Activated B cell treated with CpG ODN at 0.5 μM for 24 hours (primary cell): ENCODE data around the gene ZCCHC13. TPM values are rescaled to one million over a fixed set of nuclear protein-coding genes. Genes with fewer than 3 reads are reported as not detected.

ENCODE experiments used
- ATAC-seq: fragments of 200-7000 bp; cut with Tn5 transposase; one replicate; pipeline ENCODE4 v1.10.0; 2021; ENCODE audit warnings: low read depth, mild to moderate bottlenecking, moderate library complexity
- CTCF ChIA-PET: fragments of 350-600 bp; sonication (Branson Sonifier 250); formaldehyde crosslinking; loops from one replicate; lab custom pipeline; 2021; ENCODE audit warnings: antibody characterized with exemption; lab: Charles Lee
- POLR2A ChIA-PET: fragments of 350-600 bp; sonication (Branson Sonifier 250); formaldehyde crosslinking; loops from one replicate; lab custom pipeline; 2021; ENCODE audit warnings: antibody characterized with exemption; lab: Charles Lee
- DNase-seq: peaks from one replicate; pipeline ENCODE4 v3.0.0; 2022
- H3K27ac Mint-ChIP-seq: one replicate; pipeline ENCODE4 v1.8.0; 2020; ENCODE audit warnings: mixed read lengths
- H3K27me3 Mint-ChIP-seq: one replicate; pipeline ENCODE4 v1.8.0; 2021; ENCODE audit warnings: mixed read lengths
- H3K36me3 Mint-ChIP-seq: one replicate; pipeline ENCODE4 v1.8.0; 2021; ENCODE audit warnings: low read depth, mixed read lengths
- H3K4me1 Mint-ChIP-seq: one replicate; pipeline ENCODE4 v1.8.0; 2021; ENCODE audit warnings: mixed read lengths
- H3K4me3 Mint-ChIP-seq: one replicate; pipeline ENCODE4 v1.8.0; 2020; ENCODE audit warnings: mild to moderate bottlenecking, mixed read lengths
- H3K9me3 Mint-ChIP-seq: one replicate; pipeline ENCODE4 v1.8.0; 2020; ENCODE audit warnings: mixed read lengths
- intact Hi-C: fragments of 100-400 bp; cut with micrococcal nuclease; formaldehyde crosslinking; loops from one replicate; pipeline ENCODE4 v1.15.1; 2024
- total RNA-seq: library from RNA; stranded (reverse); gene quantifications from 2 replicates; pipeline ENCODE4 v1.2.3, GENCODE V29; 2022
- TF ChIP-seq, protein P1 (sequence below): fragments of 200-600 bp; IDR thresholded peaks from one replicate; pipeline ENCODE4 v1.8.0; 2022; ENCODE audit warnings: antibody characterized with exemption, mild to moderate bottlenecking

Gene ZCCHC13
- total RNA-seq, 1 donor from 2014 or later, result not detected

DNA sequence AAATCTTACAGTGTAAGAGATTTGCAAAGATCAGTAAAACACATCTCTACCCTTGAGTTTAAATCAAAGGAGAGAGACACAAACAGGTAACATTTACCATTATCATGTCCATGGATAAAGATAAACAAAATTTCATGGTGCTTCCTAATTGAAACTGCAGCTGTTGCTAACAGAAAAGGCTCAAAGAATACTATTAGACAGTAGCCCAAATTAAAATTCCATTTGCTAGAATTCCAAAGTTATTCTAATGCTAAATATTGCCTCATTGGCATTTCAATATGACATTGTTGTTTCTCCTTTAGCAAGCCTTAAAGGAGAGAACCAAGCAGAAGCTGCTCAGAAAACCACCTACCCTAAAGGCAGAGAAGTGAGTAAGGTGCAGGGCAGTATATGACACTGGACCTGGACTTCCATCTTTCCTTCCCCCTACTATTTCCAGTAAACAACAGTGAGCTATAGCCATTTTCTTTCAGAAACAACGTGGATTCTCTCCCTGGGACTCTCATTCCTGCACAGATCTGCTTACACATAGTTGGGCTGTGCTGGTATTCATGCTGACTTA lies 19.5 kb upstream of the ZCCHC13 start:
- ATAC-seq, result no peak
- intact Hi-C loops, result no loop called here
- H3K36me3 Mint-ChIP-seq, result peaks cover 36% of the 10 kb centered on the region
- H3K27ac Mint-ChIP-seq, result no peak overlapping the region
- no peaks in the 10 kb centered on the region for H3K9me3 Mint-ChIP-seq
- TF ChIP-seq, protein P1, sequence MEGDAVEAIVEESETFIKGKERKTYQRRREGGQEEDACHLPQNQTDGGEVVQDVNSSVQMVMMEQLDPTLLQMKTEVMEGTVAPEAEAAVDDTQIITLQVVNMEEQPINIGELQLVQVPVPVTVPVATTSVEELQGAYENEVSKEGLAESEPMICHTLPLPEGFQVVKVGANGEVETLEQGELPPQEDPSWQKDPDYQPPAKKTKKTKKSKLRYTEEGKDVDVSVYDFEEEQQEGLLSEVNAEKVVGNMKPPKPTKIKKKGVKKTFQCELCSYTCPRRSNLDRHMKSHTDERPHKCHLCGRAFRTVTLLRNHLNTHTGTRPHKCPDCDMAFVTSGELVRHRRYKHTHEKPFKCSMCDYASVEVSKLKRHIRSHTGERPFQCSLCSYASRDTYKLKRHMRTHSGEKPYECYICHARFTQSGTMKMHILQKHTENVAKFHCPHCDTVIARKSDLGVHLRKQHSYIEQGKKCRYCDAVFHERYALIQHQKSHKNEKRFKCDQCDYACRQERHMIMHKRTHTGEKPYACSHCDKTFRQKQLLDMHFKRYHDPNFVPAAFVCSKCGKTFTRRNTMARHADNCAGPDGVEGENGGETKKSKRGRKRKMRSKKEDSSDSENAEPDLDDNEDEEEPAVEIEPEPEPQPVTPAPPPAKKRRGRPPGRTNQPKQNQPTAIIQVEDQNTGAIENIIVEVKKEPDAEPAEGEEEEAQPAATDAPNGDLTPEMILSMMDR, result no peak
- POLR2A ChIA-PET, result no interaction called here
- H3K27me3 Mint-ChIP-seq, result no peaks in the 10 kb centered on the region
- DNase-seq, result no peak
- CTCF ChIA-PET, result no interaction called here
- H3K4me1 Mint-ChIP-seq, result peaks cover 26% of the 10 kb centered on the region
- H3K4me3 Mint-ChIP-seq, result no peak overlapping the region

DNA sequence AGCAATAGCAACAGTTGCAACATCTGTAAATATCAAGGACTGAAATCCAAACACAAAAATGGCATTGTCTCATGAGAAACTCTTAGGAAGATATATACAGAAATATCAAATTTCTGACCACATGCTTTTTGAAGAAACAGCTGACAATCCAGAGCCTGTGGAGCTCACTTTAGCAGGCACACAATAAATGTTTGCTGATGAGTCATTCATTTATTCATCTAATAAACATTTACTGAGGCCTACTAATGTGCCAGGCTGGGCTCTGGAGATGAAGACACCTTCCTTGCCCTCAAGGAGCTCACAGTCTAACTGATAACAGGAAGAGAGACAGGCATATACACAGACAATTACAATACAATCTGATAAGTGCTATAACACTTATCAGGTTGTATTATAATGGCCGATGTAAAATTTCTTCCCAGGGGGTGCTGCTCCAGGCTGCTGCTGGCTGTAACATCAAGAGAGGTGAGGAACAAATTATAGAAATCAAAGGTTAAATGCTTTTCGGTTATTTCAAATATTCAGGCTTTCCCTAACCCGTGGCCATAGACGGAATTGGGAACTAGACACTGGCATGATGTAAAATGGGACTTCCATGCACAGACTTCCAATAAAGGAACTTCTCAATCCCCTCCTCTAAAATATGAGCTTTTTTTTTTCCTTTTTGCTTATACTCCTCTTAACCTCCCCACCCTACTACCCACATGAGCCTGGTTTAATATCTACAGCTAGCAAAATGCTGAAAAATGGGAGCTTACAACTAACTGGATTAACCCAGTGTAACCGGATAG lies 16.8 kb upstream of the ZCCHC13 start:
- TF ChIP-seq, protein P1, result no peak
- H3K4me3 Mint-ChIP-seq, result no peak overlapping the region
- H3K27ac Mint-ChIP-seq, result no peak overlapping the region
- intact Hi-C loops, result no loop called here
- ATAC-seq, result no peak
- no peaks in the 10 kb centered on the region for H3K27me3 Mint-ChIP-seq
- no peak for DNase-seq
- peaks cover 30% of the 10 kb centered on the region for H3K36me3 Mint-ChIP-seq
- CTCF ChIA-PET, result no interaction called here
- POLR2A ChIA-PET, result no interaction called here
- no peaks in the 10 kb centered on the region for H3K9me3 Mint-ChIP-seq
- peaks cover 23% of the 10 kb centered on the region for H3K4me1 Mint-ChIP-seq

DNA sequence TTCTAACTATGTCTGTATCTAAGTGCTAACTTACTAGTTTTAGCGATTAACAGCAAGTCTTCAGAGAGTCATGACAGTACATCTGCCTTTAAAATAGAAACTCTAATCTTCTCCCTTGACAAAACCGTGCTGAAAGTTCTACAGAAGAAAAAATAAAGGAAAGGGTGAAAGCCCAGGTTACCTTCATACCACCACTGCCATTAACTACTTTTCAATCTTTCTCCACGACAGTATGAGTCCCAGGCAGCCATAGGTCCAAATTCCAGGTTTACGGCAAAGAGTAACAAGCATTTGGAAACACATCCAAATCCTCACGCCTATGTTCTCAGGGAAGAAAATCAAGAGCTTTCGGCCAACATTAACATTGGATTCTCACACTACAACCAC lies 12.4 kb upstream of the ZCCHC13 start:
- DNase-seq (no peak), ATAC-seq (no peak)
- H3K36me3 Mint-ChIP-seq, result peaks cover 25% of the 10 kb centered on the region
- ChIA-PET CTCF (no interaction called here), POLR2A (no interaction called here)
- H3K9me3 Mint-ChIP-seq, result no peaks in the 10 kb centered on the region
- H3K27ac Mint-ChIP-seq, result peak overlapping the region; percentile 97
- TF ChIP-seq, protein P1, result no peak
- H3K4me1 Mint-ChIP-seq, result peaks cover 13% of the 10 kb centered on the region
- H3K4me3 Mint-ChIP-seq, result peak overlapping the region; percentile 98
- intact Hi-C loops, result loop anchor here (2.0 to 10.0 kb wide), 7 partner anchors 51 to 981 kb away; partner anchors contain the start of gene UPRT
- no peaks in the 10 kb centered on the region for H3K27me3 Mint-ChIP-seq

DNA sequence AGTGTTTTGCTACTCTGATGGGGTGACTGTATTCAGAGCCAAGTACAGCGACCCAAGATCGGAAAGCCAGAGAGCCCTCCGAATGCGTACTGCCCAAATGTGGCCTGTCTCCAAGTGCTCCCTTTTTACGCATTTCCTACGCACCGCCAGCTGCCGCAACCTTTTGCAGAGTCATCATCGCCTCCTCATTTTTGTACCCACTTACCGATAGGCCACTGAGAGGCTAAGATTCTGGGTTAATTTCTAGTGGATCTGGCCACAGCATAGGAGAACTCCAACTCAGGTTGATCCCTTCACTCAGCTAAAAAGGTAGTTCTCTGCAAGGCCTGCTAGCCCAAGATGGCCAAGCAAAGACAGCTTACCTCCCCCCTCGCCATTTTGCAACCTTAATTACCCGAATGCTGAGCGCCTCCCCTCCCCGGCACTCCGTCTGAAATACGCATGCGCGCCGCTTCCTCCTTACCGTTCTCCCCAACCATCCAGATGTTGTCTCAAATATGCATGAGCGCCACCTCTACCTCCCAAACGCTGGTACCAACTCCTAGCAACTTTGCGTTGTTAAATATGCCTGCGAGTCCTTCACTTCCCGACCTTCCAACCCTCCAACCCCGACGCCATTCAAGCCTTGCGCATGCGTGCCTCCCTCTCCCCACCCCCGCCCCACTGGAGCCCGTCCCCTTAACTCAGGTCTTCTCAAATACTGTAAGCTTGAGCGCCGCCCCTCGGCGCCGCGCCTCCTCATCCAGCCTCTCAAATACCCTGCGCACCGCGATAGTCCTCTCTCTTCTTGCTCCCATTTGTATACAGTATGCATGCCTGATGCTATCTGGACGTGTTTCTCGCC lies 11.8 kb upstream of the ZCCHC13 start:
- TF ChIP-seq, protein P1, result no peak
- ATAC-seq (peak; percentile 87), DNase-seq (peak; percentile 57)
- intact Hi-C loops, result loop anchor here (1.0 to 10.0 kb wide), 11 partner anchors 50 to 1719 kb away; partner anchors contain the start of genes CHIC1, HDAC8, RLIM and UPRT
- POLR2A ChIA-PET, result interaction anchor here (0.6 to 0.7 kb wide), 3 partner anchors 122 to 347 kb away, joined by 3 to 9 read pairs (median 3); no protein-coding TSS in a partner anchor
- Mint-ChIP-seq H3K27me3 (no peaks in the 10 kb centered on the region), H3K36me3 (peaks cover 22% of the 10 kb centered on the region), H3K4me3 (peak overlapping the region; percentile 98), H3K27ac (peak overlapping the region; percentile 97), H3K4me1 (peaks cover 13% of the 10 kb centered on the region), H3K9me3 (no peaks in the 10 kb centered on the region)
- CTCF ChIA-PET, result interaction anchor here (1.3 kb wide), 1 partner anchor 13 kb away, joined by 3 read pairs; no protein-coding TSS in a partner anchor
